Measurements from ENCODE around the gene TUBGCP5.

Gene TUBGCP5

GRCh38 chr15:22963641-22964040 is 75.7 kb downstream of the TUBGCP5 start:
- WGBS (ENCODE audit: extremely low coverage, insufficient coverage, low lambda C conversion rate) = no CpG with 5 or more reads among the region's 12 CpGs
- Histone ChIP-seq H3K23ac (ENCODE audit: low read length) (no peak overlapping the region), H4K8ac (ENCODE audit: low read depth, low read length) (no peak overlapping the region), H4K5ac (ENCODE audit: low read length) (no peak overlapping the region), H3K9ac (ENCODE audit: low read length) (no peak overlapping the region), H3K79me1 (ENCODE audit: low read length) (peaks cover 33% of the 10 kb centered on the region), H3K27me3 (ENCODE audit: insufficient read depth, low read length, poor library complexity) (no peaks in the 10 kb centered on the region), H2BK120ac (ENCODE audit: low read depth, low read length) (no peak overlapping the region), H2BK5ac (ENCODE audit: low read length) (no peak overlapping the region), H2BK15ac (replicated peaks; ENCODE audit: low read depth) (no peak overlapping the region), H3K56ac (ENCODE audit: low read length) (no peak overlapping the region), H3K36me3 (ENCODE audit: control insufficient read depth, insufficient read depth, low read length) (no peaks in the 10 kb centered on the region), H2AK5ac (ENCODE audit: low read length) (no peak overlapping the region), H3K4me3 (ENCODE audit: low read length) (no peak overlapping the region), H3K18ac (ENCODE audit: low read length) (no peak overlapping the region), H3K4me2 (ENCODE audit: low read length) (no peak overlapping the region), H3K4me1 (ENCODE audit: control insufficient read depth, low read depth, low read length) (no peaks in the 10 kb centered on the region), H3K79me2 (ENCODE audit: control insufficient read depth, insufficient read depth, low read length) (peaks cover 53% of the 10 kb centered on the region), H3K4ac (ENCODE audit: low read depth, low read length) (no peak overlapping the region), H3K27ac (ENCODE audit: low read depth, low read length) (no peak overlapping the region)
- no peak for DNase-seq

- no peak overlapping the region for H3K56ac ChIP-seq (ENCODE audit: low read length)
- no peak for DNase-seq
- H2AK5ac ChIP-seq (ENCODE audit: low read length) = no peak overlapping the region
- no peak overlapping the region for H3K4me2 ChIP-seq (ENCODE audit: low read length)
- no peaks in the 10 kb centered on the region for H3K36me3 ChIP-seq (ENCODE audit: control insufficient read depth, insufficient read depth, low read length)
- peaks cover 51% of the 10 kb centered on the region for H3K79me2 ChIP-seq (ENCODE audit: control insufficient read depth, insufficient read depth, low read length)
- peaks cover 31% of the 10 kb centered on the region for H3K79me1 ChIP-seq (ENCODE audit: low read length)
- H4K8ac ChIP-seq (ENCODE audit: low read depth, low read length) = no peak overlapping the region
- H4K5ac ChIP-seq (ENCODE audit: low read length) = no peak overlapping the region
- H2BK5ac ChIP-seq (ENCODE audit: low read length) = no peak overlapping the region
- H2BK15ac ChIP-seq (replicated peaks; ENCODE audit: low read depth) = no peak overlapping the region
- H3K9ac ChIP-seq (ENCODE audit: low read length) = no peak overlapping the region
- no peak overlapping the region for H3K4me3 ChIP-seq (ENCODE audit: low read length)
- no peaks in the 10 kb centered on the region for H3K27me3 ChIP-seq (ENCODE audit: insufficient read depth, low read length, poor library complexity)
- no peak overlapping the region for H3K4ac ChIP-seq (ENCODE audit: low read depth, low read length)
- H3K18ac ChIP-seq (ENCODE audit: low read length) = no peak overlapping the region
- no peak overlapping the region for H2BK120ac ChIP-seq (ENCODE audit: low read depth, low read length)
- no CpG with 5 or more reads among the region's 12 CpGs for WGBS (ENCODE audit: extremely low coverage, insufficient coverage, low lambda C conversion rate)
- H3K4me1 ChIP-seq (ENCODE audit: control insufficient read depth, low read depth, low read length) = no peaks in the 10 kb centered on the region
- H3K27ac ChIP-seq (ENCODE audit: low read depth, low read length) = no peak overlapping the region
- no peak overlapping the region for H3K23ac ChIP-seq (ENCODE audit: low read length)
Measured at GRCh38 chr15:22962611-22963010, 76.8 kb downstream of the TUBGCP5 start.

GRCh38 chr15:22961762-22962161 is 77.6 kb downstream of the TUBGCP5 start:
- Histone ChIP-seq H3K56ac (ENCODE audit: low read length) (no peak overlapping the region), H3K27ac (ENCODE audit: low read depth, low read length) (no peak overlapping the region)

GRCh38 chr15:22960556-22960955 is 78.8 kb downstream of the TUBGCP5 start:
- H3K4ac ChIP-seq (ENCODE audit: low read depth, low read length) = no peak overlapping the region
- WGBS (ENCODE audit: extremely low coverage, insufficient coverage, low lambda C conversion rate) = no CpG with 5 or more reads among the region's 8 CpGs
- H4K8ac ChIP-seq (ENCODE audit: low read depth, low read length) = no peak overlapping the region
- H3K4me2 ChIP-seq (ENCODE audit: low read length) = no peak overlapping the region
- H3K79me1 ChIP-seq (ENCODE audit: low read length) = peaks cover 27% of the 10 kb centered on the region
- no peaks in the 10 kb centered on the region for H3K36me3 ChIP-seq (ENCODE audit: control insufficient read depth, insufficient read depth, low read length)
- H4K5ac ChIP-seq (ENCODE audit: low read length) = no peak overlapping the region
- H3K4me3 ChIP-seq (ENCODE audit: low read length) = no peak overlapping the region
- H3K56ac ChIP-seq (ENCODE audit: low read length) = no peak overlapping the region
- no peak overlapping the region for H2AK5ac ChIP-seq (ENCODE audit: low read length)
- H2BK15ac ChIP-seq (replicated peaks; ENCODE audit: low read depth) = no peak overlapping the region
- no peak overlapping the region for H3K27ac ChIP-seq (ENCODE audit: low read depth, low read length)
- no peak overlapping the region for H3K23ac ChIP-seq (ENCODE audit: low read length)
- no peak overlapping the region for H3K9ac ChIP-seq (ENCODE audit: low read length)
- peaks cover 37% of the 10 kb centered on the region for H3K79me2 ChIP-seq (ENCODE audit: control insufficient read depth, insufficient read depth, low read length)
- no peak overlapping the region for H2BK120ac ChIP-seq (ENCODE audit: low read depth, low read length)
- no peak overlapping the region for H3K18ac ChIP-seq (ENCODE audit: low read length)
- no peaks in the 10 kb centered on the region for H3K27me3 ChIP-seq (ENCODE audit: insufficient read depth, low read length, poor library complexity)
- DNase-seq = no peak
- no peaks in the 10 kb centered on the region for H3K4me1 ChIP-seq (ENCODE audit: control insufficient read depth, low read depth, low read length)
- no peak overlapping the region for H2BK5ac ChIP-seq (ENCODE audit: low read length)

More at GRCh38 chr15:22961762-22962161, 77.6 kb downstream of the TUBGCP5 start:
- H3K4me1 ChIP-seq (ENCODE audit: control insufficient read depth, low read depth, low read length) = no peaks in the 10 kb centered on the region
- no peak overlapping the region for H2AK5ac ChIP-seq (ENCODE audit: low read length)
- H3K4ac ChIP-seq (ENCODE audit: low read depth, low read length) = no peak overlapping the region
- H3K27me3 ChIP-seq (ENCODE audit: insufficient read depth, low read length, poor library complexity) = no peaks in the 10 kb centered on the region
- peaks cover 44% of the 10 kb centered on the region for H3K79me2 ChIP-seq (ENCODE audit: control insufficient read depth, insufficient read depth, low read length)
- H3K23ac ChIP-seq (ENCODE audit: low read length) = no peak overlapping the region
- H4K5ac ChIP-seq (ENCODE audit: low read length) = no peak overlapping the region
- H2BK5ac ChIP-seq (ENCODE audit: low read length) = no peak overlapping the region
- H3K4me2 ChIP-seq (ENCODE audit: low read length) = no peak overlapping the region
- H4K8ac ChIP-seq (ENCODE audit: low read depth, low read length) = no peak overlapping the region
- H3K4me3 ChIP-seq (ENCODE audit: low read length) = no peak overlapping the region
- no peak overlapping the region for H3K18ac ChIP-seq (ENCODE audit: low read length)
- WGBS (ENCODE audit: extremely low coverage, insufficient coverage, low lambda C conversion rate) = no CpG with 5 or more reads among the region's 1 CpG
- peaks cover 31% of the 10 kb centered on the region for H3K79me1 ChIP-seq (ENCODE audit: low read length)
- no peaks in the 10 kb centered on the region for H3K36me3 ChIP-seq (ENCODE audit: control insufficient read depth, insufficient read depth, low read length)
- DNase-seq = no peak
- H3K9ac ChIP-seq (ENCODE audit: low read length) = no peak overlapping the region
- no peak overlapping the region for H2BK15ac ChIP-seq (replicated peaks; ENCODE audit: low read depth)
- H2BK120ac ChIP-seq (ENCODE audit: low read depth, low read length) = no peak overlapping the region

- no peak overlapping the region for H4K5ac ChIP-seq (ENCODE audit: low read length)
Measured at GRCh38 chr15:22960126-22960525, 79.2 kb downstream of the TUBGCP5 start.

GRCh38 chr15:22959321-22960101 is 79.9 kb downstream of the TUBGCP5 start:
- H3K27ac ChIP-seq (ENCODE audit: low read depth, low read length) = no peak overlapping the region
- peaks cover 26% of the 10 kb centered on the region for H3K79me1 ChIP-seq (ENCODE audit: low read length)
- no peak overlapping the region for H3K18ac ChIP-seq (ENCODE audit: low read length)
- H4K5ac ChIP-seq (ENCODE audit: low read length) = no peak overlapping the region
- no peak overlapping the region for H2BK15ac ChIP-seq (replicated peaks; ENCODE audit: low read depth)
- no peaks in the 10 kb centered on the region for H3K36me3 ChIP-seq (ENCODE audit: control insufficient read depth, insufficient read depth, low read length)
- no peak overlapping the region for H4K8ac ChIP-seq (ENCODE audit: low read depth, low read length)
- no peak overlapping the region for H2BK5ac ChIP-seq (ENCODE audit: low read length)
- no peak for DNase-seq
- H3K56ac ChIP-seq (ENCODE audit: low read length) = no peak overlapping the region
- no peak overlapping the region for H3K4me2 ChIP-seq (ENCODE audit: low read length)
- H3K4me1 ChIP-seq (ENCODE audit: control insufficient read depth, low read depth, low read length) = no peaks in the 10 kb centered on the region
- H3K79me2 ChIP-seq (ENCODE audit: control insufficient read depth, insufficient read depth, low read length) = peaks cover 31% of the 10 kb centered on the region
- H3K4ac ChIP-seq (ENCODE audit: low read depth, low read length) = no peak overlapping the region
- no CpG with 5 or more reads among the region's 33 CpGs for WGBS (ENCODE audit: extremely low coverage, insufficient coverage, low lambda C conversion rate)
- H2BK120ac ChIP-seq (ENCODE audit: low read depth, low read length) = no peak overlapping the region
- H3K4me3 ChIP-seq (ENCODE audit: low read length) = no peak overlapping the region
- no peak overlapping the region for H3K23ac ChIP-seq (ENCODE audit: low read length)
- H3K27me3 ChIP-seq (ENCODE audit: insufficient read depth, low read length, poor library complexity) = no peaks in the 10 kb centered on the region
- H2AK5ac ChIP-seq (ENCODE audit: low read length) = no peak overlapping the region
- no peak overlapping the region for H3K9ac ChIP-seq (ENCODE audit: low read length)

More at GRCh38 chr15:22960126-22960525, 79.2 kb downstream of the TUBGCP5 start:
- H3K23ac ChIP-seq (ENCODE audit: low read length) = no peak overlapping the region
- DNase-seq = no peak
- H3K79me2 ChIP-seq (ENCODE audit: control insufficient read depth, insufficient read depth, low read length) = peaks cover 34% of the 10 kb centered on the region
- no peak overlapping the region for H3K4me2 ChIP-seq (ENCODE audit: low read length)
- H2BK120ac ChIP-seq (ENCODE audit: low read depth, low read length) = no peak overlapping the region
- H3K27ac ChIP-seq (ENCODE audit: low read depth, low read length) = no peak overlapping the region
- no peak overlapping the region for H3K4me3 ChIP-seq (ENCODE audit: low read length)
- no peaks in the 10 kb centered on the region for H3K36me3 ChIP-seq (ENCODE audit: control insufficient read depth, insufficient read depth, low read length)
- H3K9ac ChIP-seq (ENCODE audit: low read length) = no peak overlapping the region
- H3K56ac ChIP-seq (ENCODE audit: low read length) = no peak overlapping the region
- H2BK5ac ChIP-seq (ENCODE audit: low read length) = no peak overlapping the region
- H4K8ac ChIP-seq (ENCODE audit: low read depth, low read length) = no peak overlapping the region
- H3K27me3 ChIP-seq (ENCODE audit: insufficient read depth, low read length, poor library complexity) = no peaks in the 10 kb centered on the region
- no peak overlapping the region for H3K18ac ChIP-seq (ENCODE audit: low read length)
- peaks cover 26% of the 10 kb centered on the region for H3K79me1 ChIP-seq (ENCODE audit: low read length)
- no CpG with 5 or more reads among the region's 11 CpGs for WGBS (ENCODE audit: extremely low coverage, insufficient coverage, low lambda C conversion rate)
- no peak overlapping the region for H2BK15ac ChIP-seq (replicated peaks; ENCODE audit: low read depth)
- H2AK5ac ChIP-seq (ENCODE audit: low read length) = no peak overlapping the region
- H3K4me1 ChIP-seq (ENCODE audit: control insufficient read depth, low read depth, low read length) = no peaks in the 10 kb centered on the region
- no peak overlapping the region for H3K4ac ChIP-seq (ENCODE audit: low read depth, low read length)

Measured in mesendoderm (in vitro differentiated cells).